SK-N-SH (cell line): ENCODE results near the gene RPS6KA1. TPM values are rescaled to one million over a fixed set of nuclear protein-coding genes. Genes with fewer than 3 reads are reported as not detected.

Source experiments
- CTCF ChIA-PET: fragments of 300-600, 350-600 bp; formaldehyde crosslinking; extraction: SDS; loops from one replicate; lab custom pipeline; 2021; lab: Yijun Ruan, JAX
- POLR2A ChIA-PET: fragments of 350-600 bp; sonication (Branson Sonifier 250); formaldehyde crosslinking; extraction: SDS; loops from one replicate; lab custom pipeline; 2020; ENCODE audit warnings: antibody characterized with exemption, inconsistent platforms; lab: Yijun Ruan, JAX
- DNase-seq: peaks from one replicate; pipeline ENCODE4 v3.0.0; 2012
- H2AFZ ChIP-seq: fragments of 200-600 bp; sonication (generic); 2 replicates; pipeline ENCODE4 v1.8.1; 2016; ENCODE audit warnings: antibody characterized with exemption, mild to moderate bottlenecking, low read depth
- H3F3A ChIP-seq: fragments of 200-600 bp; sonication (generic); replicated peaks from 2 replicates; pipeline ENCODE3; 2016; ENCODE audit warnings: antibody characterized with exemption, mild to moderate bottlenecking; ENCODE audit not compliant: insufficient read depth
- H3K27ac ChIP-seq, 2 experiments: fragments of 200-500 bp in 1 of 2; fragments of 200-600 bp in 1 of 2; sonication (Bioruptor generic) in 1 of 2; sonication (generic), shearing (Covaris generic) in 1 of 2; 2 replicates each; pipeline versions ENCODE4 v1.5.1 to v1.6.1; 2014 to 2016; ENCODE audit warnings: low read depth in 2 of 2, inconsistent platforms in 1 of 2, low read length in 1 of 2, mild to moderate bottlenecking in 1 of 2, mixed read lengths in 1 of 2
- H3K27me3 ChIP-seq: fragments of 200-600 bp; sonication (generic), shearing (Covaris generic); 2 replicates; pipeline ENCODE4 v1.6.1; 2016; ENCODE audit warnings: mixed run types; ENCODE audit not compliant: insufficient read depth
- H3K36me3 ChIP-seq, 2 experiments: fragments of 200-500 bp in 1 of 2; fragments of 200-600 bp in 1 of 2; sonication (Bioruptor generic) in 1 of 2; sonication (generic) in 1 of 2; replicated peaks in 1 of 2; 2 replicates each; pipeline versions ENCODE3 to v1.5.1; 2014 to 2016; ENCODE audit warnings: low read length in 1 of 2, mild to moderate bottlenecking in 1 of 2; ENCODE audit not compliant: insufficient read depth in 2 of 2, control insufficient read depth in 1 of 2
- H3K4me1 ChIP-seq, 2 experiments: fragments of 200-500 bp in 1 of 2; fragments of 200-600 bp in 1 of 2; sonication (Bioruptor generic) in 1 of 2; sonication (generic), shearing (Covaris generic) in 1 of 2; 2 replicates each; pipeline versions ENCODE4 v1.5.1 to v1.6.1; 2014 to 2016; ENCODE audit warnings: low read depth in 1 of 2, low read length in 1 of 2, mixed run types in 1 of 2; ENCODE audit not compliant: insufficient read depth in 2 of 2, control insufficient read depth in 1 of 2
- H3K4me2 ChIP-seq: fragments of 200-600 bp; sonication (generic), shearing (Covaris generic); 2 replicates; pipeline ENCODE4 v1.6.1; 2017; ENCODE audit warnings: mixed run types
- H3K4me3 ChIP-seq, 2 experiments: fragments of 200-500 bp in 1 of 2; fragments of 200-600 bp in 1 of 2; sonication (Bioruptor generic) in 1 of 2; sonication (generic), shearing (Covaris generic) in 1 of 2; 2 replicates each; pipeline versions ENCODE4 v1.5.1 to v1.8.1; 2014 to 2016; ENCODE audit warnings: low read depth in 2 of 2, inconsistent platforms in 1 of 2, low read length in 1 of 2, mild to moderate bottlenecking in 1 of 2, mixed read lengths in 1 of 2, moderate library complexity in 1 of 2
- H3K79me2 ChIP-seq: fragments of 200-600 bp; sonication (generic); 2 replicates; pipeline ENCODE4 v1.8.1; 2017; ENCODE audit warnings: mild to moderate bottlenecking; ENCODE audit not compliant: insufficient read depth
- H3K9ac ChIP-seq: fragments of 200-600 bp; sonication (generic); 2 replicates; pipeline ENCODE4 v1.6.1; 2017; ENCODE audit warnings: mixed run types
- H3K9me2 ChIP-seq: fragments of 200-600 bp; sonication (generic); 2 replicates; pipeline ENCODE4 v1.6.1; 2017; ENCODE audit warnings: mixed run types
- H3K9me3 ChIP-seq: fragments of 200-600 bp; sonication (generic); 2 replicates; pipeline ENCODE4 v1.6.1; 2017; ENCODE audit warnings: mixed run types, mild to moderate bottlenecking, moderate library complexity
- H4K20me1 ChIP-seq: fragments of 200-600 bp; sonication (generic); 2 replicates; pipeline ENCODE4 v1.6.1; 2017; ENCODE audit warnings: mild to moderate bottlenecking, mixed run types; ENCODE audit not compliant: insufficient read depth
- EZH2phosphoT487 ChIP-seq: fragments of 200-600 bp; sonication (generic); IDR thresholded peaks from 2 replicates; pipeline ENCODE4 v1.6.1; 2017; ENCODE audit warnings: low read depth, mixed run types, mild to moderate bottlenecking, antibody characterized with exemption, moderate library complexity, borderline replicate concordance
- FOXM1 ChIP-seq: IDR thresholded peaks from 2 replicates; pipeline ENCODE4 v1.4.0; 2012; ENCODE audit warnings: low read depth, mild to moderate bottlenecking
- GABPA ChIP-seq: IDR thresholded peaks from 2 replicates; pipeline ENCODE4 v1.4.0; 2012; ENCODE audit warnings: low read depth, mild to moderate bottlenecking
- GATA2 ChIP-seq: sonication (generic); formaldehyde crosslinking; IDR thresholded peaks from 2 replicates; pipeline ENCODE4 v1.5.0; 2020; ENCODE audit warnings: mild to moderate bottlenecking, missing genetic modification reagents
- JUND ChIP-seq: IDR thresholded peaks from 2 replicates; pipeline ENCODE4 v1.4.0; 2012
- MEF2A ChIP-seq: IDR thresholded peaks from 2 replicates; pipeline ENCODE4 v1.4.0; 2012; ENCODE audit warnings: low read depth, borderline replicate concordance
- NFIC ChIP-seq: IDR thresholded peaks from 2 replicates; pipeline ENCODE4 v1.4.0; 2012; ENCODE audit warnings: borderline replicate concordance
- NRF1 ChIP-seq: IDR thresholded peaks from 2 replicates; pipeline ENCODE4 v1.6.1; 2012; ENCODE audit warnings: low read depth, mild to moderate bottlenecking, low read length
- RAD21 ChIP-seq: IDR thresholded peaks from 2 replicates; pipeline ENCODE4 v1.6.1; 2012; ENCODE audit warnings: mild to moderate bottlenecking, low read length
- RCOR1 ChIP-seq: fragments of 150-350 bp; IDR thresholded peaks from 2 replicates; pipeline ENCODE4 v1.6.1; 2017; ENCODE audit warnings: antibody characterized with exemption, low read length
- RFX5 ChIP-seq: IDR thresholded peaks from 2 replicates; pipeline ENCODE4 v1.6.1; 2012; ENCODE audit warnings: mild to moderate bottlenecking, improper control_type of control experiment, low read length
- TAF1 ChIP-seq: IDR thresholded peaks from 2 replicates; pipeline ENCODE4 v1.6.1; 2012; ENCODE audit warnings: low read depth, mild to moderate bottlenecking, low read length, moderate library complexity, borderline replicate concordance
- TCF12 ChIP-seq: IDR thresholded peaks from 2 replicates; pipeline ENCODE4 v1.4.0; 2012
- TEAD4 ChIP-seq: IDR thresholded peaks from 2 replicates; pipeline ENCODE4 v1.4.0; 2012; ENCODE audit warnings: mild to moderate bottlenecking, borderline replicate concordance; ENCODE audit not compliant: insufficient read depth
- USF1 ChIP-seq: IDR thresholded peaks from 2 replicates; pipeline ENCODE4 v1.4.0; 2012; ENCODE audit warnings: low read depth, borderline replicate concordance
- YY1 ChIP-seq: IDR thresholded peaks from 2 replicates; pipeline ENCODE4 v1.4.0; 2012; ENCODE audit warnings: low read depth, mild to moderate bottlenecking
- WGBS: methylation state at CpG from one replicate; pipeline ENCODE4 v1.1.6; 2017; ENCODE audit warnings: low lambda C conversion rate; 5-methylcytosine and 5-hydroxymethylcytosine counted together
- polyA plus RNA-seq, 3 experiments: library from polyadenylated mRNA; depleted of rRNA; stranded (reverse); fragments of >200 nt; gene quantifications; 2 replicates each; pipeline ENCODE4 v1.2.3, GENCODE V29; 2012
- TF ChIP-seq, protein P1 (sequence below): fragments of 150-350 bp; IDR thresholded peaks from 2 replicates; pipeline ENCODE4 v1.6.1; 2016; ENCODE audit warnings: mild to moderate bottlenecking, low read depth, low read length

The RPS6KA1 gene
- polyA plus RNA-seq, 1 of the 3 experiments (the other 2 are of a cell fraction), result 9.7 TPM

GRCh38 chr1:26545969-26546323 is 16.4 kb downstream of the RPS6KA1 start (continued):
- no peak for TF ChIP-seq EZH2phosphoT487
- TF ChIP-seq GABPA, result no peak

DNA sequence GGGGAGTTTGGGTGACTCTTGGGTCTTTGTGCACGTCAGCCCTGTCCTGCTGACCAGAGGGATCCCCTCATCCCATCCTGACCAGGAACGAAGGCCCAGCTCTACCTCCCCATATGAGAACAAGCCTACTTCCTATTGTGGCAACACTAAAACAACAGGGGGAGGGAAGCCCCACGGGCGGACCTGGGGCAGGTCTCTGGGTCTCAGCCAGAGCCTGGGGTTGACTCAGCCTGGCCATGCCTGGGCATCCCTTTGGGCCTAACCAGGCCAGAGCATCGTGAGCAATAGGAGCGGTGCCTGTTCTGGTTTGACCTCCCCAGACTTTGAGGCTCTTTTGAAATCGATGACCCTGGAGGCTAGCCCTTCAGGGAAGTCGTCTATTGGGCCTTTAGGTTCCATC is 16.8 kb downstream of the RPS6KA1 start:
- no peak overlapping the region for H3K4me3 ChIP-seq
- POLR2A ChIA-PET, result no interaction called here
- CTCF ChIA-PET, result interaction anchor here (1.0 to 1.1 kb wide), 2 partner anchors 9 to 11 kb away, joined by 3 to 4 read pairs; no protein-coding TSS in a partner anchor
- 100% methylated on average over 2 of the region's 8 CpGs for WGBS
- no peaks in the 10 kb centered on the region for H3K9me3 ChIP-seq
- no peak overlapping the region for H3K4me2 ChIP-seq
- H3K9ac ChIP-seq, result no peak overlapping the region
- no peaks in the 10 kb centered on the region for H3K9me2 ChIP-seq
- no peak overlapping the region for H2AFZ ChIP-seq
- H3K27me3 ChIP-seq, result no peaks in the 10 kb centered on the region
- DNase-seq, result no peak
- no peaks in the 10 kb centered on the region for H3K79me2 ChIP-seq
- H3K4me1 ChIP-seq, result peaks cover 0 to 2% of the 10 kb centered on the region in 2 experiments; a peak in 1 of 4 replicates
- no peaks in the 10 kb centered on the region for H3F3A ChIP-seq
- H4K20me1 ChIP-seq, result no peaks in the 10 kb centered on the region
- no peak overlapping the region for H3K27ac ChIP-seq
- TF ChIP-seq FOXM1 (no peak), NFIC (no peak), TAF1 (no peak), MEF2A (no peak), NRF1 (no peak), TEAD4 (no peak), TCF12 (no peak)
- TF ChIP-seq, protein P1, sequence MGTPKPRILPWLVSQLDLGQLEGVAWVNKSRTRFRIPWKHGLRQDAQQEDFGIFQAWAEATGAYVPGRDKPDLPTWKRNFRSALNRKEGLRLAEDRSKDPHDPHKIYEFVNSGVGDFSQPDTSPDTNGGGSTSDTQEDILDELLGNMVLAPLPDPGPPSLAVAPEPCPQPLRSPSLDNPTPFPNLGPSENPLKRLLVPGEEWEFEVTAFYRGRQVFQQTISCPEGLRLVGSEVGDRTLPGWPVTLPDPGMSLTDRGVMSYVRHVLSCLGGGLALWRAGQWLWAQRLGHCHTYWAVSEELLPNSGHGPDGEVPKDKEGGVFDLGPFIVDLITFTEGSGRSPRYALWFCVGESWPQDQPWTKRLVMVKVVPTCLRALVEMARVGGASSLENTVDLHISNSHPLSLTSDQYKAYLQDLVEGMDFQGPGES, result no peak
- H3K36me3 ChIP-seq, result no peaks in the 10 kb centered on the region

DNA sequence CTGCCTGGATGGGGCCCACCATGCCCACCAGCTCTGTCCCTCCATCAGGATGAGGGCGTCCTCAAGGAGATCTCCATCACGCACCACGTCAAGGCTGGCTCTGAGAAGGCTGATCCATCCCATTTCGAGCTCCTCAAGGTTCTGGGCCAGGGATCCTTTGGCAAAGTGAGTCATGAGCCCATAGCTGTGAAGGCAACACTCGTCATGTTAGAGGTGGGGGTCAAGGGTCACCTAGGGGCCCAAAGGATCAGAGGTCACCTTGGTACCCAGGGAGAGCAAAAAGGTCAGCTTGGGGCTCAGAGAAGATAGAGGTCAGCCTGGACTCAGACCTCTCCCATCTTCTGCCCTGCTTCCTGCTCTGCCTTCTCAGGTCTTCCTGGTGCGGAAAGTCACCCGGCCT is 17.3 kb downstream of the RPS6KA1 start:
- Histone ChIP-seq H2AFZ (no peak overlapping the region), H3K27ac (no peak overlapping the region)
- CTCF ChIA-PET, result interaction anchor here (1.0 to 1.4 kb wide), 3 partner anchors 9 to 28 kb away, joined by 3 to 4 read pairs (median 3); no protein-coding TSS in a partner anchor

More for the DNA sequence above, 17.3 kb downstream of the RPS6KA1 start:
- no peaks in the 10 kb centered on the region for H3F3A ChIP-seq
- no peaks in the 10 kb centered on the region for H3K27me3 ChIP-seq
- no peaks in the 10 kb centered on the region for H3K9me2 ChIP-seq
- H3K36me3 ChIP-seq, result no peaks in the 10 kb centered on the region
- H3K4me1 ChIP-seq, result no peaks in the 10 kb centered on the region; a peak in 1 of 4 replicates
- H3K9me3 ChIP-seq, result no peaks in the 10 kb centered on the region
- POLR2A ChIA-PET, result no interaction called here
- H3K9ac ChIP-seq, result no peak overlapping the region
- H3K4me2 ChIP-seq, result no peak overlapping the region
- DNase-seq, result no peak
- H3K79me2 ChIP-seq, result no peaks in the 10 kb centered on the region
- TF ChIP-seq EZH2phosphoT487 (no peak), NFIC (no peak), JUND (no peak), USF1 (no peak), RFX5 (no peak), GATA2 (CRISPR knock-in tag) (no peak), TEAD4 (no peak), YY1 (no peak), RCOR1 (no peak), RAD21 (no peak)
- WGBS, result 100% methylated on average over 2 of the region's 7 CpGs
- no peaks in the 10 kb centered on the region for H4K20me1 ChIP-seq
- no peak overlapping the region for H3K4me3 ChIP-seq
